ENCODE results near the gene FCN2.

DNA sequence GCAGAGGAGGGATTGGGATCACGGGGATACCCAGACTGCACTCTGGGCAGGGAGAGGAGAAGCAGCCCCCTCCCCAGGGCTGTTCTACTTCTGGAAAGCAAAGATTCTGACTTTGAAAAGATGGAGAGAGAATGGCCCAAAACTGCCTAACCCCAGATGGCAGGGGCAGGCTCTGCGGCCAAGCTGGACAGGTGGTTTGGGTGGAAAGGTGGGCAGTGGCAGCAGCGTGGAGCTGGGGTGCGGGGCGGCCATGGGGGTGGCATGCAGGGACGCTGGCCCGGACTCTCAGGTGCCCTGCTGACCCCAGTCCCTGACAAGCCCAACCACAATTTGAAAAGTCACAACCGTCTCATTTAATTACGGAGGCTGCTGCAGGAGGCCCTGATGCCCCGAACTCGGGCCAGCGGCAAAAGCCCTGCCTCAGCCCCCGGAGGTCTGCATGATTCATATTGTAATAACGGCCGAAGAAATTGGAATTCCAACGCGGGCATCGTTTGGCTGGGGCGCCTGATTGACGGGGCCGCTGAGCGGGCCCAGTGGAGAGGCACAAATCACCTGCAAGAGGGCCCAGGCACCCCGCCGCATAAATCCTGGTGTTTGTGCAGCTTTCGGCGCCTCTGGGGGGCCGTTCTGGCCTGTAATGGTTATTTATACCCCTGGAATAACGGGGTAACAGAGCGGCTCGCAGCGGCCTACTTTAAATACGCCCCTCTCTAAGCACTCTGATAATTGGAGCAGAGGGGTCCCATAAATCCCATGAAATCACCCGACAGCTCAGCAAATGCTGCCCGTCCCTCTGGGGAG, 41.8 kb upstream of the FCN2 start:
- TF ChIP-seq CTCF (IDR thresholded peaks at IDR 0.05; ENCODE audit: poor library complexity) (no peak), EZH2 (IDR thresholded peaks at IDR 0.05; ENCODE audit: borderline replicate concordance) (no peak)

Measured in hepatocyte (in vitro differentiated cells).